Pancreas (tissue), 10 donors: ENCODE measurements around the gene RABGGTB. TPM values are rescaled to one million over a fixed set of nuclear protein-coding genes. Genes with fewer than 3 reads are reported as not detected.
A peak's percentile ranks its signal among the peaks of the same experiment; 100 is the strongest.

Experiments
- ATAC-seq, 4 donors: fragments of 200-7000 bp; cut with Tn5 transposase; one replicate each; pipeline versions ENCODE4 v1.8.0 to v1.9.1; 2020; ENCODE audit warnings: mild to moderate bottlenecking in 4 of 4, moderate library complexity in 4 of 4
- DNase-seq, 6 donors: peaks; one replicate each; pipeline ENCODE4 v3.0.0-alpha.2; 2020
- FAIRE-seq: peaks from 2 replicates; lab custom pipeline; 2012; peaks lifted over from hg19 to GRCh38; lab: Jason Lieb, UNC
- H3K27ac ChIP-seq, 4 donors: fragments of 200-600 bp; sonication (generic); 1 replicate in 3 of 4; 2 replicates in 1 of 4; pipeline versions ENCODE4 v1.5.0 to v1.8.0; 2020
- H3K27me3 ChIP-seq, 4 donors: fragments of 200-600 bp; one replicate each; pipeline ENCODE4 v1.8.0; 2021
- H3K36me3 ChIP-seq, 3 donors: fragments of 200-600 bp; sonication (generic) in 1 of 3; one replicate each; pipeline versions ENCODE4 v1.5.0 to v1.8.0; 2020 to 2021
- H3K4me1 ChIP-seq, 3 donors: fragments of 200-600 bp; one replicate each; pipeline ENCODE4 v1.8.0; 2021
- H3K4me3 ChIP-seq, 4 donors: fragments of 200-600 bp; sonication (generic) in 2 of 4; one replicate each; pipeline versions ENCODE4 v1.5.0 to v1.8.0; 2020 to 2021
- H3K9me3 ChIP-seq, 4 donors: fragments of 200-600 bp; one replicate each; pipeline ENCODE4 v1.8.0; 2021
- CTCF ChIP-seq, 4 donors: fragments of 200-600 bp; sonication (generic) in 3 of 4; IDR thresholded peaks; one replicate each; pipeline versions ENCODE4 v1.5.0 to v1.8.0; 2021; ENCODE audit warnings: antibody characterized with exemption in 4 of 4
- WGBS, 2 donors: extraction: QIAGEN DNeasy Blood & Tissue Kit; methylation state at CpG; one replicate each; pipeline ENCODE4 v1.1.7; 2013; 5-methylcytosine and 5-hydroxymethylcytosine counted together
- intact Hi-C, 3 donors: fragments of 100-400 bp; cut with DNase I; formaldehyde crosslinking; loops; one replicate each; pipeline versions ENCODE4 v1.11.1 to v1.14.2; 2022
- polyA plus RNA-seq, 2 donors: library from polyadenylated mRNA; stranded (reverse); fragments of 200-250 nt; gene quantifications; one replicate each; pipeline ENCODE4 v1.2.3, GENCODE V29; 2013
- total RNA-seq, 6 donors: library from RNA; stranded (reverse); fragmentation: NEBNext Ultra II Directional in 4 of 6; extraction: Animal tissue kit (Norgen Biotek cat#: 25700) in 4 of 6; gene quantifications; one replicate each; pipeline versions ENCODE4 v1.2.1 to v1.2.4, GENCODE V29; 2021 to 2023
- donor health status: healthy with polysubstance abuse.
- donor health status: DM: no; HTN: no; CAD: no; lungs with moderate emphysema.
- donor health status: DM: no; HTN: no; CAD: no.
- donor health status: control.
- donor health status: control.
- donor health status: Bipolar disorder and iron deficiency.
- donor health status: DM: yes; HTN: yes; CAD: no.
- donor health status: DM: no; HTN: no; CAD: no.
- donor health status: DM: no; HTN: no; CAD: no.
- donor health status: DM: yes; HTN: yes; CAD: no.

The RABGGTB gene
- total and polyA plus RNA-seq, 8 donors, result 31.5 to 59.2 (median 36.6) TPM

DNA sequence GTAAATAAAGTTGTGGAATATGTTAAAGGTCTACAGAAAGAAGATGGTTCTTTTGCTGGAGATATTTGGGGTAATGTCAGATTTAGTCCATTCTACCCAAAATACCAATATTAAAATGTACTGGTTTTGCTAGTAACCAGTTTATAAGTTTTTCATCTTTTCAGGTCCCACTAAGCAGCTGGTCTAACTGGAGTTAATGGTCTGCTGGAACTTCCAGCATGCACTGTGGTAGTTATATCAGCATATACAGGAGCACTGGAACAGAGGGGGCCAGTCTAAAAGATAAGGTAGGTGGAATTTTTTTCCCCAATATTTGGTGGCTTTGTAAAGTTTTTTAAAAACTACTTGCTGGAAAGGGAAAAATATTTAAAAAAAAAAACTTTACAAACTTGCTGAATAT lies 3.9 kb downstream of the RABGGTB start:
- no peak overlapping the region for H3K27ac ChIP-seq

GRCh38 chr1:75791022-75791421 lies 5.0 kb downstream of the RABGGTB start:
- WGBS, 2 donors, result 14 to 17% methylated on average over 1 of the region's 1 CpG

More for the DNA sequence above, 3.9 kb downstream of the RABGGTB start:
- H3K4me3 ChIP-seq, result no peak overlapping the region
- FAIRE-seq (no peak), DNase-seq (no peak), ATAC-seq (no peak)
- intact Hi-C loops, result loop anchor here in 1 of 3 donors (10.0 kb wide), 1 partner anchor 65 kb away; the partner anchor contains the start of gene ACADM
- no peak for TF ChIP-seq CTCF (IDR thresholded peaks at IDR 0.05)
- no peaks in the 10 kb centered on the region for H3K27me3 ChIP-seq
- peaks cover 22 to 40% (median 27%) of the 10 kb centered on the region in 3 donors for H3K4me1 ChIP-seq
- H3K36me3 ChIP-seq, result peaks cover 0 to 42% (median 25%) of the 10 kb centered on the region in 3 donors
- no peaks in the 10 kb centered on the region for H3K9me3 ChIP-seq

DNA sequence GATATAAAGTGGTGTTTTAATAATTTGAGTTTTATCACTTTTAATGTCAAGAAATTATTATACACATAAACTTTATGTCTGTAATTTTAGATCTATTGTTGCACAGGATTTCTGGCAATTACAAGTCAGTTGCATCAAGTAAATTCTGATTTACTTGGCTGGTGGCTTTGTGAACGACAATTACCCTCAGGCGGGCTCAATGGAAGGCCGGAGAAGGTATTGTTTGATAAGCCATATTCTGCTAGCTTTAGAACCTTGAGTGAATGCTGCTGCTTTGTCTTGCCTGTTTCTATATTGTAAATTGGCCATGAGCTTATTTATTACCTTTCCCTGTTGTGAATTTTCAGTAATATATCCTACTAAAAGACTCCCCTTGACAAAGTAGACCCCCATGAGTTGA lies 6.0 kb downstream of the RABGGTB start:
- H3K4me3 ChIP-seq, result no peak overlapping the region
- no peak for FAIRE-seq
- no peak for DNase-seq
- no peak for TF ChIP-seq CTCF (IDR thresholded peaks at IDR 0.05)
- peaks cover 22 to 34% (median 27%) of the 10 kb centered on the region in 3 donors for H3K4me1 ChIP-seq
- no peaks in the 10 kb centered on the region for H3K9me3 ChIP-seq
- no peak overlapping the region for H3K27ac ChIP-seq
- H3K27me3 ChIP-seq, result no peaks in the 10 kb centered on the region
- peaks cover 0 to 57% (median 32%) of the 10 kb centered on the region in 3 donors for H3K36me3 ChIP-seq
- no peak for ATAC-seq
- 96 to 97% methylated on average over 3 of the region's 3 CpGs for WGBS, 2 donors
- intact Hi-C loops, result loop anchor here in 1 of 3 donors (10.0 kb wide), 1 partner anchor 67 kb away; the partner anchor contains the start of gene ACADM

More at GRCh38 chr1:75791022-75791421, 5.0 kb downstream of the RABGGTB start:
- no peaks in the 10 kb centered on the region for H3K9me3 ChIP-seq
- H3K27ac ChIP-seq, result peak overlapping the region in 2 of 4 donors; percentile 23 to 38
- peak; percentile 38 to 56 (median 46) for ATAC-seq
- peaks cover 0 to 53% (median 32%) of the 10 kb centered on the region in 3 donors for H3K36me3 ChIP-seq
- no peak for TF ChIP-seq CTCF (IDR thresholded peaks at IDR 0.05)
- intact Hi-C loops, result loop anchor here in 1 of 3 donors (10.0 kb wide), 1 partner anchor 66 kb away; the partner anchor contains the start of gene ACADM
- no peak for DNase-seq
- FAIRE-seq, result no peak
- H3K27me3 ChIP-seq, result no peaks in the 10 kb centered on the region
- peaks cover 22 to 34% (median 27%) of the 10 kb centered on the region in 3 donors for H3K4me1 ChIP-seq
- peak overlapping the region in 2 of 4 donors; percentile 12 to 14 for H3K4me3 ChIP-seq

DNA sequence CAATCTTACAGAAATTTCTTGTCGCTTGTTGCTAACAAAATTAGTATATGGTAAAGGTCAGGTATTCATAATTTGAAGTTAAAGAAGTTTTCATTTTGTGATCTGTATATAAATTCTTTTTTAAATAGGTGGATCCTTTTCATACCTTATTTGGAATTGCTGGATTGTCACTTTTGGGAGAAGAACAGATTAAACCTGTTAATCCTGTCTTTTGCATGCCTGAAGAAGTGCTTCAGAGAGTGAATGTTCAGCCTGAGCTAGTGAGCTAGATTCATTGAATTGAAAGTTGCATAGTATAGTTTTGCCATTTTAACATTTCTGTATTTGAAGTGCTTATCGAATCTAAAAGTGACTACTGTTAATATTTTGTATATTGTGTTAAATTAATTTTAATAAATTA lies 8.3 kb downstream of the RABGGTB start:
- DNase-seq (no peak), FAIRE-seq (no peak), ATAC-seq (no peak)
- no peaks in the 10 kb centered on the region for H3K9me3 ChIP-seq
- 93 to 96% methylated on average over 2 of the region's 2 CpGs for WGBS, 2 donors
- H3K27me3 ChIP-seq, result no peaks in the 10 kb centered on the region
- TF ChIP-seq CTCF (IDR thresholded peaks at IDR 0.05), result no peak
- H3K4me1 ChIP-seq, result peaks cover 5 to 18% (median 12%) of the 10 kb centered on the region in 3 donors
- H3K36me3 ChIP-seq, result peaks cover 0 to 57% (median 32%) of the 10 kb centered on the region in 3 donors
- intact Hi-C loops, result loop anchor here in 1 of 3 donors (10.0 kb wide), 1 partner anchor 70 kb away; the partner anchor contains the start of gene ACADM
- H3K4me3 ChIP-seq, result no peak overlapping the region
- no peak overlapping the region for H3K27ac ChIP-seq

- TF ChIP-seq CTCF (IDR thresholded peaks at IDR 0.05), result no peak
- no peaks in the 10 kb centered on the region for H3K27me3 ChIP-seq
- intact Hi-C loops, result loop anchor here in 1 of 3 donors (10.0 kb wide), 1 partner anchor 71 kb away; the partner anchor contains the start of gene ACADM
- no peak overlapping the region for H3K27ac ChIP-seq
- ATAC-seq (no peak), FAIRE-seq (no peak), DNase-seq (no peak)
- no peak overlapping the region for H3K4me3 ChIP-seq
- peaks cover 2 to 5% (median 4%) of the 10 kb centered on the region in 3 donors for H3K4me1 ChIP-seq
- H3K9me3 ChIP-seq, result no peaks in the 10 kb centered on the region
- 97 to 98% methylated on average over 4 of the region's 4 CpGs for WGBS, 2 donors
- peaks cover 0 to 49% (median 32%) of the 10 kb centered on the region in 3 donors for H3K36me3 ChIP-seq
These were observed 9.7 kb downstream of the RABGGTB start for GRCh38 chr1:75795703-75796193.
